ENCODE results near the gene SLC25A39. TPM values are rescaled to one million over a fixed set of nuclear protein-coding genes. Genes with fewer than 3 reads are reported as not detected.

SLC25A39 gene
- total RNA-seq, 8 experiments from 2014 or later: 28.7 to 148 (median 56.1) TPM

DNA sequence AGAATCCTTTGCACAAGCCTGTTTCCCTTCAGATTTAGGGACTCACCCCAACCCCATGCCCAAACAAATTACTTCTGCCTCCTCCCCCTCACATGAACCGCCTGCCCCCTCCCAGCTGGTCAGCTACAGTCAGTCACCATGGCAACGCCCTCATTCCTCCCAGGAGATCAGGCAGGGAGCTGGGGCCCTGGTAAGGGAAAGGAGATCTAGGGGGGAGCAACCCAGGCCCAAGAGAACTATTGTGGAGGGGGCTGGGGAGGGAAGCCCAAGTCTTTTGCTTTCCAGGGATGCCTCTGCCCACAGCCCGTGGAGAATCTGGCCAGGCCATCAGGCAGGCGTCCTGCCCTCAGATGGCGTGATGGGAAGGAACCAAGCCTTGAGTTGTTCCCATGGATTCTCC, 36.2 kb upstream of the SLC25A39 start:
- in situ Hi-C loops (cut with MboI; ENCODE audit: low pct_unique_long_range_greater_than_20kb in 2 of 9, low sequenced_read_pairs in 9 of 9, unreplicated experiment in 9 of 9): no loop called here
- 17 to 40% methylated on average over 2 of the region's 5 CpGs; no CpG with 5 or more reads in 8 of the 10 experiments for WGBS, 10 experiments
- Histone ChIP-seq H3K4me3 (peak overlapping the region in 1 of 5 donors; percentile 82), H3K4me1 (replicated peaks in 1 of 2) (peaks cover 24 to 26% of the 10 kb centered on the region in 2 donors), H3K27ac (peak overlapping the region; percentile 32 to 90)
- peak in 7 of 8 experiments; percentile 10 to 51 (median 36) for ATAC-seq (replicated peaks in 6 of 8)

DNA sequence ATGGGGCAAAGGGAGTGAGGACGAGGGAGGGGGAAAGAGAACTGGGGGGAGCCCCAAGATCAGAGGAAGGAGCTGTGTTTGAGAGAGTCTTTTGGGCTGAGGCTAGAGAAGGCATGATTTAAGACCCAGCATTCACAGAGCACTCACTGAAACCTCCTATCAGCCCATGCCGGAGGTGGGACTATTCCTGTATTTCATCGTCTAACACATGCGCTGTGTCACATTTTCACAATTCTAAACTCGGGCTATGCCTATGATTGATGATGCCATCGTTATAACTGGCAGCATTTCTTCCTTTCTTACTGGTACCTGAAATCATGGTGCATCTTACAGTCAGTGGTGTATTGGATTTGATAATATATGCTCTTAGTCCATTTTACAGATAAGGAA, 35.5 kb upstream of the SLC25A39 start:
- 0 to 88% (median 63%) methylated on average over 1 to 4 of the region's 6 CpGs; no CpG with 5 or more reads in 6 of the 10 experiments for WGBS, 10 experiments
- in situ Hi-C loops (cut with MboI; ENCODE audit: low pct_unique_long_range_greater_than_20kb in 2 of 9, low sequenced_read_pairs in 9 of 9, unreplicated experiment in 9 of 9): no loop called here
- ATAC-seq (replicated peaks in 6 of 8): no peak
- H3K27ac ChIP-seq: no peak overlapping the region
- peaks cover 23 to 24% of the 10 kb centered on the region in 2 donors for H3K4me1 ChIP-seq (replicated peaks in 1 of 2)
- H3K4me3 ChIP-seq: no peak overlapping the region

DNA sequence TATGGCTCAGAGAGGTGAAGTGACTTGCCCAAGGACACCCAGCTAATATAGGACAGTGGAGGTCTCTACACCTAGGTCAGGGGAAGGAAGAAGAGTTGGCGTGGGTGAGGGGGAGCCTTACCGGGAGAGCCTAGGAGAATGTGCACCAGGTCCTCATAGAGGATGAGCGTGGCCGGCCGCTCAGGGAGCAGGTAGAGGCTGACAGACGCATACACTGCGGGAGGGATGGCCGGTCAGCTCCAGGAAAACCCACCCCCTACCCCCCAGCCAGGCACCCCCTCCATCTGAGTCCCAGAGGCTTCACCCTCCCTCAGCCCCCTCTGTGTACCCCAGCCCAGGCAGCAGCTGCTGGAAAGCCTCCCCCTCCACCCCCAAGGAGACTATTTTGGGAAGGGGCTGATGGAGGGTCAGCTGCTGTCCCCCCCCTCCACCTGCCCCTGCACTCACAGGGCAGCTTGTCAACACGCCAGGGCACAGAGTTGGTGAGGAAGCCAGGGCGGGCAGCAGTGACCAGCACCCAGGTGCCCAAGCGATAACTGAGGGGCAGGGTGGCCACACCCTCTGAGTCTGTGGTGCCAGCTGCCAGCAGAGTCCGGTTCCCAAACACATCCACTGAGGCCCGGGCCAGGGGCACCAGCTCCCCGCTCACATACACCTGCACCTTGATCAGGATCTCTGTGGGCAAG, 35.0 kb upstream of the SLC25A39 start:
- no peak for ATAC-seq (replicated peaks in 6 of 8)
- Histone ChIP-seq H3K27ac (no peak overlapping the region), H3K4me1 (replicated peaks in 1 of 2) (peaks cover 23 to 24% of the 10 kb centered on the region in 2 donors), H3K4me3 (no peak overlapping the region)
- 40 to 97% (median 81%) methylated on average over 1 to 7 of the region's 14 CpGs; no CpG with 5 or more reads in 6 of the 10 experiments for WGBS, 10 experiments
- in situ Hi-C loops (cut with MboI; ENCODE audit: low pct_unique_long_range_greater_than_20kb in 2 of 9, low sequenced_read_pairs in 9 of 9, unreplicated experiment in 9 of 9): no loop called here

DNA sequence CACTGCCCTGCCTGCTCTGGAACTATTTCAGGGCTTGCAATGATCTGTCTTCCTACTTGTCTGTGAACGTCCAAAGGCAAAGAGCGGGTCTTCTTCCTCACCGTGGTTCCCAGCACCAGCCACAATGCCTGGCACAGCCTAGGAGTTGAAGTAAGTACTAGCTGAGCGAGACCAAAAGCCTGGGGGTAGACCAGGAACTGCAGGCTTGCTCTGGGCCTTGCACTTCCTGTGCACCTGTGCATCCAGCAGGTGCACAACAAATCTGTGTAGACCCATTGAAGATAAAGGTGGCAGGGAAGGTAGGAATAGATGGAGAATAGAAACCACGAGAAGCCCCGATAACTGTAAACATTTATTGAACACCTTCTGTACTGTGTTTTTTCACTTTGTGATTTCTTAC, 34.4 kb upstream of the SLC25A39 start:
- Histone ChIP-seq H3K27ac (no peak overlapping the region), H3K4me3 (no peak overlapping the region), H3K4me1 (replicated peaks in 1 of 2) (peaks cover 23 to 24% of the 10 kb centered on the region in 2 donors)
- WGBS, 10 experiments: 14 to 94% (median 86%) methylated on average over 1 to 4 of the region's 6 CpGs; no CpG with 5 or more reads in 3 of the 10 experiments
- in situ Hi-C loops (cut with MboI; ENCODE audit: low pct_unique_long_range_greater_than_20kb in 2 of 9, low sequenced_read_pairs in 9 of 9, unreplicated experiment in 9 of 9): no loop called here
- no peak for ATAC-seq (replicated peaks in 6 of 8)

DNA sequence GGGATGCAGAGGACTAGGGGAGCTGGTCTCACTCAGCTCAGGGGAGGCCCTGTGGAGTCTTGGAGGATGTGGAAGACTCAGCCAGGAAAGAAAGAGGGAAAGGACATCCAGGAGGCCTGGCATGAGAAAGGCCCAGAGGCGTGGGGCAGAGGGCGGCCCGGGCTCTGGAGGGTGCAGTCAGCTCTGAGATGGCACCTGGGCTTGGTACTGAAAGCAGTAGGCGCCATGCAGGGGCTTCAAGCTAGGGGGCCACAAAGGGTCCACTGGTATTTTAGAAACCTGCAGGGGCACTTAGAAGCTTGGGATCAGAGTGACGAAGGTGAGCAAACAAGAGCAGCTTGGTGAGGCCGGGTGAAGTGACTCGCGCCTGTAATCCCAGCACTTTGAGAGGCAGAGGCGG, 33.4 kb upstream of the SLC25A39 start:
- no peak overlapping the region for H3K27ac ChIP-seq
- no peak overlapping the region for H3K4me3 ChIP-seq
- 92 to 100% (median 100%) methylated on average over 1 to 4 of the region's 9 CpGs; no CpG with 5 or more reads in 7 of the 10 experiments for WGBS, 10 experiments
- in situ Hi-C loops (cut with MboI; ENCODE audit: low pct_unique_long_range_greater_than_20kb in 2 of 9, low sequenced_read_pairs in 9 of 9, unreplicated experiment in 9 of 9): no loop called here
- peaks cover 27 to 28% of the 10 kb centered on the region in 2 donors for H3K4me1 ChIP-seq (replicated peaks in 1 of 2)
- ATAC-seq (replicated peaks in 6 of 8): no peak

DNA sequence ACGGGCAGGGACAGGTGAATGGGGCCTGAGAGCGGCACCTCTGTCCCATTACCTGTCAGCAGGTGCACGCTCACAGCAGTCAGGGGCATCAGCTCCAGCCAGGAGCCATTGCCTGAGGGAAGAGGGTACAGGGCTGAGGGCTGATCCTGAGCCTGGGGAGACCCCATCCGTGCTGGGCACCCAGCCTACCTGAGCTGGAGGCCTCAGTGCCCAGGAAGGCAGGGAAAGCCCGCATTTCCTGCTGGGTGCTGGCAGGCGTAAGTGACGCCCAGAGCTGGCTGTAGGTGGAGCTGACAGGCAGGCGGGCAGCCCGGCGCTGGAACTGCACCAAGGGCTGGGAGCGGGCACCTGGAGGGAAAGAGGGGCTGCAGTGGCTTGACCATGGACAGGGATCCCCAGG, 31.6 kb upstream of the SLC25A39 start:
- Histone ChIP-seq H3K4me1 (replicated peaks in 1 of 2) (peaks cover 18 to 19% of the 10 kb centered on the region in 2 donors), H3K4me3 (no peak overlapping the region), H3K27ac (no peak overlapping the region)
- ATAC-seq (replicated peaks in 6 of 8): no peak
- 79 to 100% (median 96%) methylated on average over 3 to 7 of the region's 11 CpGs; no CpG with 5 or more reads in 5 of the 10 experiments for WGBS, 10 experiments
- in situ Hi-C loops (cut with MboI; ENCODE audit: low pct_unique_long_range_greater_than_20kb in 2 of 9, low sequenced_read_pairs in 9 of 9, unreplicated experiment in 9 of 9): no loop called here

DNA sequence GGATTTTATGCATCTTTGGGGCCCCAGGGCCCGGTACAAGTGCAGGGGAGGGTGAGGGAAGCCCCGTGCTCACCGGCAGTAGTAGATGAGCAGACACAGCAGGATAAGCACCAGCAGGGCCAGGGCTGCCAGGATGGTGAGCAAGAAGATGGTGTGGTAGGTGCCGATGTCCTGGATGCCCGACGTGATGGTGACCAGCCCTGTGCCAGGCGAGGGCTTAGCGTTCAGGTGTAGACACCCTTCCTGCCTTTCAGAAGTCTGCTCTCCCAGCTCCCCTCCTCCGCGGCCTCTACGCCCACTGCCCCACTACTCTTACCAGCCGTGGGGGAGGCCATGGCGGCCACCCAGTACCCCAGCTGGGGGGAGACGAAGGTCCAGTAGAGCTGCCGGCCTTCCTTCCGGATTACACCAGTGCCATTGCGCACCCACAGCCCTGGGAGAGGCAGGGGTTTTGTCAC, 31.0 kb upstream of the SLC25A39 start:
- Histone ChIP-seq H3K27ac (no peak overlapping the region), H3K4me3 (no peak overlapping the region), H3K4me1 (replicated peaks in 1 of 2) (peaks cover 12 to 13% of the 10 kb centered on the region in 2 donors)
- 87% methylated on average over 3 of the region's 17 CpGs; no CpG with 5 or more reads in 9 of the 10 experiments for WGBS, 10 experiments
- no peak for ATAC-seq (replicated peaks in 6 of 8)
- in situ Hi-C loops (cut with MboI; ENCODE audit: low pct_unique_long_range_greater_than_20kb in 2 of 9, low sequenced_read_pairs in 9 of 9, unreplicated experiment in 9 of 9): no loop called here

DNA sequence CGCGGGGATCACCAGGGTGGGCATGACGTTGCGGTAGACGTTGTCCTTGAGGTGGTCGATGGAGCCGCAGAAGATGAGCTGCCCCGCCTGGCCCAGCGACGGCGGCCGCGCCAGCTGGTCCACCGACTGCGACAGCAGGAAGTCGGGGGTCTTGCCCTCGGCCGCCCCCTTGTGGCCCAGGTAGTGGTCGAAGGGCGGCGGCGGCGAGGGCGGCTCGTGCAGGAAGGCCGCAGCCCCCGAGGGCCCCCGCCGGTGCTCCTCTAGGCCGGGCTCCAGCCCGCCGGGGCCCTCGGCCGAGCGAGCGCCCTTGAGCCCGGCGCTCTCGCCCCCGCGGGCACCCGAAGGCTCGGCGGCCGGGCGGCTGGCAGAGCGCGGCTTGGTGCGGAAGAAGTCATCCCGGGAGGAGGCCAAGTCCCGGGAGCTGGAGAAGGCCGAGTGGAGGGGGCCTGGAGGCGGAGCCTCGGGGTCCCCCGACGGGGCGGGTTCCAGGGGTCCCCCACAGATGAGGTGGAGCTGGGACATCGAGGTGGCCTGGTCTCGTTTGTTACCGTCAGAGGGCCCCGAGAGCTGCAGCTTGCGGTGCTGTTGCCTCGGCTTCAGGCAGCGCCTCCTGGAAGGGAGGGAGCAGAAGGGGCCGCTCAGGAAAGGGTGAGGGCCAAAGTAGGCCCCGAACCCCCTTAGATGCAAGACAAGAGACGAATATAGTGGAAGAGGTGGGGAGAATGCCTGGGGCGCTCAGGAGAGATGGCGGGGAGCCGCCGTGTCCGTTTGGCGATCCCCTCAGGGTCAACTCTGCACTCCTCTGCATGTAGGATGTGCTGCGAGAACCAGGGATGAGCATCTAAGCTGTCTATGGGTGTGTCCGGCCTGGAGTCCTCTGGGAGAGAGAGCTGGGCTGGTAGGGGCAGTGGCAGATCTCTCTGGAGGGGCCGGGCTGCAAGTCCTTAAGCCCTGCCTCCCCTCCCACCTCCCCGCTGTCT, 30.2 kb upstream of the SLC25A39 start:
- ATAC-seq (replicated peaks in 6 of 8): peak in 4 of 8 experiments; percentile 1 to 13 (median 9)
- Histone ChIP-seq H3K4me3 (no peak overlapping the region), H3K27ac (no peak overlapping the region), H3K4me1 (replicated peaks in 1 of 2) (peaks cover 4 to 7% of the 10 kb centered on the region in 2 donors)
- in situ Hi-C loops (cut with MboI; ENCODE audit: low pct_unique_long_range_greater_than_20kb in 2 of 9, low sequenced_read_pairs in 9 of 9, unreplicated experiment in 9 of 9): no loop called here
- WGBS, 10 experiments: 44 to 100% (median 74%) methylated on average over 2 to 9 of the region's 77 CpGs; no CpG with 5 or more reads in 6 of the 10 experiments

DNA sequence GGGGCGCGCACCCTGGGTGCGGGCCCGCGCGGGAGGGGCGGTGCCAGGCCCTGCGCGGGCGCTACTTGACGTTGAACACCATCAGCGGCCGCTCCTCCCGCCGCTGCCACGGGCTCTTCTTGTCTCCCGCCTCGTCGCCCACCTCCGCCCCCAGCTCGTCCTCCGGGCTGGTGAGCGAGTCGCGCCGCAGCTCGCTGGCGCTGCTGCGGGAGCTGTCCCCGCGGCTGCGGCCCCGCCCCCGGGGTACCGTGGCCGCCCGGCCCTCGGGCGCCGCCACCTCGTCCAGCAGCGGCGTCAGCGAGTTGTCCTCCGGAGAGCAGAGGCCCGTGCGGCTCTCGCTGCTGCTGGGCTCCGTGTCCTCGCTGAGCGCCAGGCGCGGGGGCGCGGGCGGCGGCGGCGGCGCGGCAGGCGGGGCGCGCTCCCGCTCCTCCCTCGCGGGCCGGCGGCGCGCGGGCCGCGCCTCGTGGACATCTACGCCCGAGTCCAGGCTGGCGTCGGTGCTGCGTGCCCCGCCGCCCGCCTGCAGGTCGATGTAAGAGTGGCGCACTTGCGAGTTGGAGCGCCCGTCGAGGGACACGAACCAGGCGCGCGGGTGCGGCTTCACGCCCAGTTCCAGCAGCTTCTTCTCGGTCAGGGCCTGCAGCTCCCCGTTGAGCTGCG, 29.2 kb upstream of the SLC25A39 start:
- ATAC-seq (replicated peaks in 6 of 8): peak in 4 of 8 experiments; percentile 39 to 74 (median 58)
- Histone ChIP-seq H3K27ac (peak overlapping the region in 1 of 2 donors; percentile 31), H3K4me3 (peak overlapping the region in 2 of 5 donors; percentile 1 to 25), H3K4me1 (replicated peaks in 1 of 2) (peaks cover 4 to 7% of the 10 kb centered on the region in 2 donors)
- WGBS, 10 experiments: 8 to 43% methylated on average over 7 to 8 of the region's 98 CpGs; no CpG with 5 or more reads in 8 of the 10 experiments
- in situ Hi-C loops (cut with MboI; ENCODE audit: low pct_unique_long_range_greater_than_20kb in 2 of 9, low sequenced_read_pairs in 9 of 9, unreplicated experiment in 9 of 9): no loop called here

DNA sequence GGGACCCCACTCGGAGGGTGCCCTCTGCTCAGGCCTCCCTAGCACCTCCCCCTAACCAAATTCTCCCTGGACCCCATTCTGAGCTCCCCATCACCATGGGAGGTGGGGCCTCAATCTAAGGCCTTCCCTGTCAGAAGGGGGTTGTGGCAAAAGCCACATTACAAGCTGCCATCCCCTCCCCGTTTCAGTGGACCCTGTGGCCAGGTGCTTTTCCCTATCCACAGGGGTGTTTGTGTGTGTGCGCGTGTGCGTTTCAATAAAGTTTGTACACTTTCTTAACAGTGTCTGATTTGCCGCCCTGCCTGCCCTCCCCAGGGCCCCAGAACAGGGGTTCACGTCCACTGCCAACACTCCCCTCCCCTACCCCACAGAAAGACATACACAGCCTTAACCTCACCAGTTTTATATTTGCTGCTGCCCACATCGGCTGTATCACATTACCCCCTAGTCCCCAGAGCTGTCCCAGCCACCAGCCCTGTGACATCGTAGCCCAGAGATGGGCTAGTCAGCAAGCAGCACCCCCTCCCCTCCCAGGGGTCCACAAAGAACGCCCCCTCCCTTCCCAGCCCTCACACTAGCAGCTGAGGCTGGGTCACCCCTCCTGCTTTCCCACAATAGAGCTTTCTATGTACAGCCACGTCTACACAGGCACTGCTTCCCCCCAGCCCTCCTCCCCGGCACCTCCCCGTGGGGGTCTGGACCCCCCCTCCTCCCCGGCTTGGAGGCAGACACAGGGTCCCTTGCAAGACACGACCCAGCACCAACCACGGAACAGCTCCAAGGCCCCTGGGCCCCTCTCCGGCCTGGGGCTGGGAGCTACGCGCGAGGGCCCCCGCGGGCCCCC, 28.4 kb upstream of the SLC25A39 start:
- H3K27ac ChIP-seq: peak overlapping the region in 1 of 2 donors; percentile 31
- peak overlapping the region in 2 of 5 donors; percentile 1 to 25 for H3K4me3 ChIP-seq
- peaks cover 4 to 7% of the 10 kb centered on the region in 2 donors for H3K4me1 ChIP-seq (replicated peaks in 1 of 2)
- ATAC-seq (replicated peaks in 6 of 8): peak in 5 of 8 experiments; percentile 31 to 60 (median 51)
- 94 to 100% methylated on average over 2 to 5 of the region's 22 CpGs; no CpG with 5 or more reads in 8 of the 10 experiments for WGBS, 10 experiments
- in situ Hi-C loops (cut with MboI; ENCODE audit: low pct_unique_long_range_greater_than_20kb in 2 of 9, low sequenced_read_pairs in 9 of 9, unreplicated experiment in 9 of 9): no loop called here

DNA sequence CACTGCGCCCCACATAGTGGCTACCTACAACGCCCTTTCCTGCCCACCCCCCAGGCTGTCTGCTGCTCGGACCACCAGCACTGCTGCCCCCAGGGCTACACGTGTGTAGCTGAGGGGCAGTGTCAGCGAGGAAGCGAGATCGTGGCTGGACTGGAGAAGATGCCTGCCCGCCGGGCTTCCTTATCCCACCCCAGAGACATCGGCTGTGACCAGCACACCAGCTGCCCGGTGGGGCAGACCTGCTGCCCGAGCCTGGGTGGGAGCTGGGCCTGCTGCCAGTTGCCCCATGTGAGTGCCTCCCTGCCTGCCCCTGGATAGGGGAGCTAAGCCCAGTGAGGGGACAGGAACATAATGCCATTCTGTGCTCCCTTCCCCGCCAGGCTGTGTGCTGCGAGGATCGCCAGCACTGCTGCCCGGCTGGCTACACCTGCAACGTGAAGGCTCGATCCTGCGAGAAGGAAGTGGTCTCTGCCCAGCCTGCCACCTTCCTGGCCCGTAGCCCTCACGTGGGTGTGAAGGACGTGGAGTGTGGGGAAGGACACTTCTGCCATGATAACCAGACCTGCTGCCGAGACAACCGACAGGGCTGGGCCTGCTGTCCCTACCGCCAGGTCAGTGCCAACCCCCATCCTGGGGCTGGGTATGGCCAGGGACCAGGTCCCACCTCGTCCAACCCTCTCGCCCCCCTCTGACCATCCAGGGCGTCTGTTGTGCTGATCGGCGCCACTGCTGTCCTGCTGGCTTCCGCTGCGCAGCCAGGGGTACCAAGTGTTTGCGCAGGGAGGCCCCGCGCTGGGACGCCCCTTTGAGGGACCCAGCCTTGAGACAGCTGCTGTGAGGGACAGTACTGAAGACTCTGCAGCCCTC, 27.6 kb upstream of the SLC25A39 start:
- Histone ChIP-seq H3K4me1 (replicated peaks in 1 of 2) (peaks cover 4 to 7% of the 10 kb centered on the region in 2 donors), H3K27ac (no peak overlapping the region), H3K4me3 (no peak overlapping the region)
- ATAC-seq (replicated peaks in 6 of 8): no peak
- 67 to 93% (median 80%) methylated on average over 2 to 4 of the region's 36 CpGs; no CpG with 5 or more reads in 6 of the 10 experiments for WGBS, 10 experiments
- in situ Hi-C loops (cut with MboI; ENCODE audit: low pct_unique_long_range_greater_than_20kb in 2 of 9, low sequenced_read_pairs in 9 of 9, unreplicated experiment in 9 of 9): no loop called here
